HEK293T (cell line): ENCODE results near the gene CCL27.
A peak's percentile ranks its signal among the peaks of the same experiment; 100 is the strongest.

ENCODE experiments used
- CTCF ChIA-PET: fragments of 350-600 bp; formaldehyde crosslinking; extraction: SDS; loops from one replicate; lab custom pipeline; 2021; ENCODE audit warnings: antibody characterized with exemption, inconsistent platforms; lab: Yijun Ruan, JAX
- POLR2A ChIA-PET: fragments of 350-600 bp; formaldehyde crosslinking; extraction: SDS; loops from one replicate; lab custom pipeline; 2020; ENCODE audit warnings: antibody characterized with exemption, inconsistent platforms; lab: Yijun Ruan, JAX
- DNase-seq: peaks from one replicate; pipeline ENCODE4 v3.0.0; 2012; ENCODE audit warnings: mixed read lengths; ENCODE audit errors: extremely low spot score
- ARNT ChIP-seq: fragments of 450-650 bp; IDR thresholded peaks from 2 replicates; pipeline ENCODE4 v1.6.1; 2017; ENCODE audit warnings: mild to moderate bottlenecking
- BHLHE40 ChIP-seq: fragments of 450-650 bp; IDR thresholded peaks from 2 replicates; pipeline ENCODE4 v1.6.1; 2016; ENCODE audit warnings: mild to moderate bottlenecking, moderate library complexity, borderline replicate concordance
- CTBP1 ChIP-seq: fragments of 450-650 bp; IDR thresholded peaks from 2 replicates; pipeline ENCODE4 v1.6.1; 2016; ENCODE audit warnings: borderline replicate concordance
- ELF4 ChIP-seq: fragments of 450-650 bp; IDR thresholded peaks from 2 replicates; pipeline ENCODE4 v1.6.1; 2017; ENCODE audit warnings: antibody characterized with exemption
- FOXA1 ChIP-seq: fragments of 450-650 bp; IDR thresholded peaks from 2 replicates; pipeline ENCODE4 v1.6.1; 2016; ENCODE audit warnings: mild to moderate bottlenecking
- FOXK2 ChIP-seq: fragments of 450-650 bp; IDR thresholded peaks from 2 replicates; pipeline ENCODE4 v1.6.1; 2016; ENCODE audit warnings: mild to moderate bottlenecking
- FOXM1 ChIP-seq: fragments of 450-650 bp; IDR thresholded peaks from 2 replicates; pipeline ENCODE4 v1.6.1; 2017; ENCODE audit warnings: mild to moderate bottlenecking, borderline replicate concordance
- HDGF ChIP-seq: fragments of 450-650 bp; IDR thresholded peaks from 2 replicates; pipeline ENCODE4 v1.6.1; 2017; ENCODE audit warnings: antibody characterized with exemption, borderline replicate concordance
- L3MBTL2 ChIP-seq: fragments of 450-650 bp; conservative IDR thresholded peaks from 2 replicates; pipeline ENCODE4 v1.6.1; 2016; ENCODE audit warnings: mild to moderate bottlenecking
- LEF1 ChIP-seq: fragments of 450-650 bp; IDR thresholded peaks from 2 replicates; pipeline ENCODE4 v1.6.1; 2017; ENCODE audit warnings: mild to moderate bottlenecking, borderline replicate concordance
- NFRKB ChIP-seq: fragments of 450-650 bp; IDR thresholded peaks from 2 replicates; pipeline ENCODE4 v1.6.1; 2016; ENCODE audit warnings: mild to moderate bottlenecking, moderate library complexity
- PKNOX1 ChIP-seq: fragments of 450-650 bp; IDR thresholded peaks from 2 replicates; pipeline ENCODE4 v1.6.1; 2016
- SP1 ChIP-seq: fragments of 450-650 bp; IDR thresholded peaks from 2 replicates; pipeline ENCODE4 v1.6.1; 2017
- SUZ12 ChIP-seq: fragments of 450-650 bp; IDR thresholded peaks from 2 replicates; pipeline ENCODE4 v1.6.1; 2016; ENCODE audit warnings: mild to moderate bottlenecking
- TARDBP ChIP-seq: fragments of 450-650 bp; IDR thresholded peaks from 2 replicates; pipeline ENCODE4 v1.6.1; 2016
- ZNF384 ChIP-seq: fragments of 450-650 bp; IDR thresholded peaks from 2 replicates; pipeline ENCODE4 v1.6.1; 2016

The CCL27 gene

GRCh38 chr9:34623374-34624235, 38.9 kb downstream of the CCL27 start:
- ChIA-PET POLR2A (no interaction called here), CTCF (no interaction called here)
- TF ChIP-seq LEF1, result no peak
- no peak for DNase-seq

DNA sequence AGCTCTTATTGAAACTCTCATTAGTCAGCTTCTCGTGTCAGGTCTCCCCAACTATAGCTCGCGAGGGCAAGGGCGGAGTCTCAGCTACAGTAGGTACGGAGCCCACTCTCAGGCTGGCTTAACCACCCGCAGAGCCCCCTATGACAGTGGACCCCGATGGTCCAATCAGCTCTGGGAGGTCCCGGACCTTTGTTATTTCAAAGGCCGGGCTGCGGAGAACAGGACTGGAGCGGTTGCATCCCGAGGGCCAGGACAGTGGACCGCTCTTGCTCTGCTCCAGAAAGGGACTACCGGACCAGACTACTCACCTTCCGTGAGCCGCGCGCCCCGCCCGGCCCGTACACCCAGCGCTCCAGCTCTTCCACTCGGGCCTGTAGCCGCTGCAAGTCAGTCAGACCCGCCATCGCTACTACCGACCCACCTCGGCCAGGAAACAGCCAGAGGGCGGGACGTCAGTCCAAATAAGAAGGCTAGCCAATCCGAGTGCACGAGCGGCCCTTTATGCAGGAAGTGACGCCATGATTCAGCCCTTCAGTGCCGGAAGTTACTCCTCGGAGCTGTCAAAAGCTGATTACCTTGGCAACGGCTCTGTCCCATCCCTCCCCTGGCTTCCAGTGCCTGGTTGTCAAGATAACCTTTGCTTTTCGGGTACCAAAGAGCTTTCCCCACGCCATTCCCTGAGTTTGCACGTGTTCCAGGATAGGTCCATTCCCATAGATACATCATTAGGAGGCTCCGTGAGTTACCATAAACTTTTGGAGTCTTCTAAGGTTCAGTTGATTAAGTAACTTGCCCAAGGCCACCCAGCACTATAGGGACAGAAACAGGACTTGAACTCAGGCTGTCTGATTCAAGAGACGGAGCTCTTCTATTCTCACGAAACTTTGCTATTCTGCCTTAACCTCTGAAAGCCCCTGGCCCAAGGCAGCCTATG, 42.1 kb downstream of the CCL27 start, which contains the start of gene DCTN3:
Gene DCTN3 (minus strand): TSS at position 435 of the 934 bp plus-strand sequence. CDS start 31 bp downstream, at position 404.
- DNase-seq, result peak; percentile 97
- ChIA-PET CTCF (interaction anchor here (0.6 to 1.5 kb wide), 3 partner anchors 14 to 573 kb away, joined by 4 to 5 read pairs (median 5); no protein-coding TSS in a partner anchor), POLR2A (interaction anchor here (0.8 to 2.0 kb wide), 5 partner anchors 9 to 74 kb away, joined by 3 to 19 read pairs (median 3); partner anchors contain the start of genes ARID3C, GALT and SIGMAR1)
- TF ChIP-seq BHLHE40, result no peak
- TF ChIP-seq ELF4, result peak; percentile 28; the same call in 1 of the 2 replicates
- peak; percentile 96 for TF ChIP-seq PKNOX1
- TF ChIP-seq FOXM1, result no peak

- TF ChIP-seq SP1, result no peak
- TF ChIP-seq FOXM1, result no peak
- no peak for TF ChIP-seq PKNOX1
- TF ChIP-seq FOXA1, result no peak
- TF ChIP-seq LEF1, result no peak
- TF ChIP-seq ARNT, result no peak
- no peak for TF ChIP-seq NFRKB
- TF ChIP-seq CTBP1, result no peak
- no peak for TF ChIP-seq ZNF384
- TF ChIP-seq SUZ12, result no peak
- no peak for TF ChIP-seq ELF4
- TF ChIP-seq BHLHE40, result no peak
- TF ChIP-seq HDGF, result no peak
- TF ChIP-seq FOXK2, result no peak
- no peak for TF ChIP-seq TARDBP
- TF ChIP-seq L3MBTL2, result no peak
- DNase-seq, result no peak
- POLR2A ChIA-PET, result interaction anchor here (1.0 to 1.2 kb wide), 2 partner anchors 22 to 32 kb away, joined by 3 to 5 read pairs; partner anchors contain the start of genes GALT and SIGMAR1
- CTCF ChIA-PET, result no interaction called here
Measured at GRCh38 chr9:34615132-34615531, 47.3 kb downstream of the CCL27 start.

GRCh38 chr9:34612788-34613390, 49.6 kb downstream of the CCL27 start:
- CTCF ChIA-PET, result interaction anchor here (1.5 to 2.3 kb wide), 2 partner anchors 21 to 22 kb away, joined by 12 to 15 read pairs; no protein-coding TSS in a partner anchor
- POLR2A ChIA-PET, result interaction anchor here (0.9 to 2.1 kb wide), 4 partner anchors 13 to 25 kb away, joined by 3 to 6 read pairs (median 4); partner anchors contain the start of gene SIGMAR1
- TF ChIP-seq FOXK2 (no peak), NFRKB (no peak), TARDBP (no peak), SP1 (no peak), BHLHE40 (no peak), ARNT (no peak), ELF4 (no peak), CTBP1 (no peak), ZNF384 (no peak), HDGF (no peak), FOXM1 (no peak), L3MBTL2 (no peak), LEF1 (no peak), SUZ12 (no peak), PKNOX1 (no peak)
- peak; percentile 81 for DNase-seq
